ENCODE measurements around the gene FIG4. TPM values are rescaled to one million over a fixed set of nuclear protein-coding genes. Genes with fewer than 3 reads are reported as not detected.
"Not testable (repeated sequence)": the region's sequence is repeated elsewhere in the genome, so short reads cannot be mapped to it uniquely, and the experiment has no call there.

FIG4 gene
- total RNA-seq, 2 donors from 2014 or later = 20.9 to 23.9 TPM

DNA sequence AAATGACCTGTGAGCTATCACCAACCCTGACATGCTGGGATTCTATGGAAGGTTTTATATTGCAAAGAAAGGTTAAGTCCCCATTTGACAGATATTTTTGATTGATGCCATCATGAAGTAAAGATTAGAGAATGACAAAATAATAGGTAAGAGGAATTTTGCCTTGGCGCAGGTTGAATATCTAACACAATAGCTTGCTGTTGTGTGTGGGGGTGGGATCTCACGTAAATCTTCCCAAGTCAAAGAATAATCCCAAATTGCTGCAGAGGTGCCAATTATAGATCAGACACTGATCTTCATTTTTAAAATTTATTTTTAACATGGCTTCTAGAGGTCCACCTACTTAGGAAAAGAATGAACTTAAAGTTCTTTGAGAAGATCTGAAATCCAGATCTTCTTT, 135.5 kb downstream of the FIG4 start:
- DNase-seq (ENCODE audit: low spot score) = no peak
- intact Hi-C loops (cut with DNase I) = no loop called here

DNA sequence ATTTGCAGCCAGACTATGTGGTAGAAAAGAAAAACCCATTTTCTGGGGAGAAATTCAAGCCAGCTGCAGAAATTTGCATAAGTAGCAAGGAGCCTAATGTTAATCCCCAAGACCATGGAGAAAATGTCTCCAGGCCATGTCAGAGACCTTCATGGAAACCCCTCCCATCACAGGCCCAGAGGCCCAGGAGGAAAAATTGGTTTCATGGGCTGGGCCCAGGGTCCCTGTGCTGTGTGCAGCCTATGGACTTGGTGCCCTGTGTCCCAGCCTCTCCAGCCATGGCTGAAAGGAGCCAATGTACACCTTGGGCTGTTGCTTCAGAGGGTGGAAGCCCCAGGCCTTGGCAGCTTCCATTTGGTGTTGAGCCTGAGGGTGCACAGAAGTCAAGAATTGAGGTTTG, 140.3 kb downstream of the FIG4 start:
- DNase-seq (ENCODE audit: low spot score); intact Hi-C loops (cut with DNase I): not testable (repeated sequence)

DNA sequence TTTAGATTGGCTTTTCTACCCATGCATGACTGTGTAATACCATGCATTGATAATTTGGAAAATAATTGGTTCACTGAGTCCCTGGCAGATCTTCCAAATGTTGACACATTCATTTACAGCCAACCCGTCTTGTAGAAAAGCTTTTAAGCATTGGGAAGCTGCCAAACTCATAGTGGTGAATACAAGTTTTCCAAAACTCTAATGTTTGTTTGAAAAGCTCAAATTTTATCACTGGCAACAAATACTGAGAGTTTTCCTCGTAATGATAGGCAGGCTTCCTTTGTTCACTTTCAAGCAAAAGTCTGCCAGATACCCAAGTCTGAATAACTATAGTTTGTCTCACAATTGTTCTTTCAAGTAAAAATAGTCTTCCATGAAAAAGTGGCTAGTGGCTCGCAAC, 143.0 kb downstream of the FIG4 start:
- intact Hi-C loops (cut with DNase I) = no loop called here
- no peak for DNase-seq (ENCODE audit: low spot score)

DNA sequence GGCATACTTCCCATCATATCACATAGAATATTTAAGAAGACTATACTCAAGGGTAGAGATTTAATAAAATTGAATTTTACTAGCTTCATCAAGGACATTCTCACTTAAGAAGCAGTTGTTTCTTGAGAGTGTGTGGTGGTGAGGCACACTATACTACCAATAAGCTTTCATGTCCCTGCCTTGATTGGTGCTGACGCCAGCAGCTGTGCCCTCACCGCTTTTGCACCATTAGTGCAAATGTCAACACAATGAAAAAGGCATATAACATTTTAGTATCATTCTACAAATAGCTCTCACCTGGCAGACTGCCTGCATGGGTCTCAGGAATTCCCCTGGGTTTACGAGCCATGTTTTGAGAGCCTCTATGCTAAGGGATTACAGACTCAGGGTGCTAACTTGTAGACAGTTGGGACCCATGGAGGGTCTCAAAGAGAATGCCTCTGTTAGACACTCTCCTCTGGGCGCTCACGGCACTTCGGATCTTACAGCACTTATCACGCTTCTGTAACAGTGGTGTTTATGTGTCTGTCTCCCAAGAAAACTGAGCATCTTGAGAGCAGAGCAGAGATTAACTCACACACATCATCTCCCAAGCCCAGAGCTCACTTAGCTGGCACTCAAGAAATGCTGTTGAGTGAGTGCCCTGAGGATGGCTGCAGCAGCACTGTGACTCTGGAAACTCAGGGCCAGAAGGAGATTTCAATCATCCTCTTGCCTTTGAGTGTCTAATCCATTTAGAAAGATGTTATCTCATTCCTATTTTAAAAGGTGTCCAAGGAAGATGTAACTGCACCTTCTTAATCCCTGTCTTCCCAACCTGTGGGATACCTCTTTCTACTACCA, 143.7 kb downstream of the FIG4 start:
- intact Hi-C loops (cut with DNase I) = no loop called here
- no peak for DNase-seq (ENCODE audit: low spot score)

DNA sequence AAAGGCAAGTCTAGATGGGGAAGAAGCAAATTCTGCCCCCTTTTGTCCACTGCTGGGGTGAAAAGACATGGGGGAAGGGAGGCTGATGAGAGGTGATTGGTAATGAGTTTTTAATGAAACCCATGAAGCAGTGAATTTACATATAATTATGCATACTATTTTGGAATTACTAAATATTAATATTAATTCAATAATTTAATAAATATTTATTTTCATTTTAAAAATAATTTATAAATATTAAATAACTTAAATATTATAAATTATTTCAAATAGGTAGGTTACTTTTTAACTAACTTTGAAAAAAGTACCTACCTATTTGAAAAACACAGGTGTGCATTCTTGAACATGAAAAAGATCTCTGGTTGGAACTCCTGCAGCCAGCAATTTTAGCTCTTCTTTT, 148.9 kb downstream of the FIG4 start:
- intact Hi-C loops (cut with DNase I) = no loop called here
- DNase-seq (ENCODE audit: low spot score) = no peak

DNA sequence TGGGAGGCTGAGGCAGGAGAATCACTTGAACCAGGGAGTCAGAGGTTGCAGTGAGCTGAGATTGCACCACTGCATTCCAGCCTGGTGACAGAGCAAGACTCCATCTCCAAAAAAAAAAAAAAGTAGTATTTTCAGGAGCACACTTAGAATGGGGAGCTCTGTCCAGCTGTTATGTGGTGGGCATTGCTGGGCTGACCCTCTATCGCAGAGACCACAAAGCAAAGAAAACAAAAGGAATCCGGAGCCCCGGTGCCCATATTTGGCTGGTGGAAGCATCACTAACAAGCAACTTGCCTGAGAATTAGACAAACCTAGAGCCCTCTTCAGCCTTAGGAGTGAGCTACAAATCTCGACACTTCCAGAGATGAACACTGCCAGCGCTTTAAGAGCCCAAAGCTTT, 149.7 kb downstream of the FIG4 start:
- no peak for DNase-seq (ENCODE audit: low spot score)
- intact Hi-C loops (cut with DNase I) = no loop called here

DNA sequence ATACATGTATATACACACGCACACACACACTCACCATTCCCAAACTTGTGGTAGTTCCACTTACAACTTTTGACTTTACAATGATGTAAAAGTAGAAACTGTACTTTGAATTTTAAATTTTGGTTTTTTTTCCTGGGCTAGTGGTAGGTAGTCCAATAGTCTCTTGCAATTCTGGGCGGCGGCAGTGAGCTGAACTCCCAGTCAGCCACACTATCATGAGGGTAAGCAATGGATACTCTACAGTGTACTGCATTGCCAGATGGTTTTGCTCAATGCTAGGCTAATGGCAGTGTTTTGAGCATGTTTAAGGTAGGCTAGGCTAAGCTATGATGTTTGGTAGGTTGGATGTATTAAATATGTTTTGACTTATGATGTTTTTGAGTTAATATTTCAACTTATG, 150.8 kb downstream of the FIG4 start:
- DNase-seq (ENCODE audit: low spot score) = no peak
- intact Hi-C loops (cut with DNase I) = no loop called here

DNA sequence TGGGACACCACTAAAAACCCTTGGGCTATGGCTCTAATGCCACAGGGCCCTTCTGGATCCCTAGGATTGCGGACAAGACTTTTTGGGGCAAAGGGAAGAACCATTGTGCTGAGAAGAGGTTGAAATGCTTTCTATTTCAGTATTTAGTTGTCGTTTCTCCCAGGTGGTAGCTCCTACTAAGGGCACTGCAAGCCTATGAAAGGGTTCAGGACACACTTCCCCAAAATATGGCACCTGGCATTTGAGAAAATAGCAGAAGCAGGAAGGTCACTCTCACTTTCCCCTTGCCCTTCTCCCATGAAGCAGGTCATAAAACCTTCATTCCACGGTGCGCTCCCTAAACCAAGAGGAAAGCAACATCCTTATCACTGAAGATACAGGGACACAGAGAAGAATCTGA, 161.6 kb downstream of the FIG4 start:
- no peak for DNase-seq (ENCODE audit: low spot score)
- intact Hi-C loops (cut with DNase I) = no loop called here

DNA sequence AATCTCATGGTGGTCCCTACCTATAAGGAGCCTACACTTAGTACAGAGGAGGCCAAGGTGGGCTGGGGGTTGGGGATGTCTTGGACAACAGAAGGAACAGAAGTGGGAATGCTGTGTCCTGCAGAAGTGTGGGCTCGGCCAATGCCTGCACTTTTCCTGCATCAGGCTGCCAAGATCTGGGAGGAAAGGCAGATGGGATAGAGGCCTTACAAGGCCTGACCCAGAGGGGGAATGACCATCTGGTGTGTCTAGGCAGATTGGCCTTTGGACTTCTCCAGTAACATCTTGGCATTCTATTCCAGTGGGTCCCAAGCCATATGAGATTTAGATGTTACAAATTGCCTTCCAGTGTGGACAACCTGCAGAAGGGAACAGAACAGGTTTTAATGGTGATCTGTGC, 162.3 kb downstream of the FIG4 start:
- intact Hi-C loops (cut with DNase I) = no loop called here
- DNase-seq (ENCODE audit: low spot score) = no peak

DNA sequence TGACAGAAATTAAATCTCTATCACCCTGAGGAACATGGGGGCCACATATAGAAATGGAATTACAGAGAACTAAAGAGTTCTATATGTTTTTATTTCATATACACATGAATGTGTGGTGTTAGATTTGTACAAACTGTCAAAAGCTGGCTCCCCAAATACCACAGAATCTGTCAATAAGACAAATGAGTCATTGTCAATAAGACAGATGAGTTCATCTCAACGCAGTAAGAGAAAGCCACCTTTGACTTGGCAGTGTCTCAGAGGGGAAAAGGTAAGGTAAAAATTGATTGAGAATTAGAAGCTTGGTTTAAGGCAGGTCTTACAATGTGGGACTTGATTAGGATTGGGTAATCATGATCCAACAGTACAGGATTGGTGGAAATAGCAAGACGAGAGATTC, 162.9 kb downstream of the FIG4 start:
- no peak for DNase-seq (ENCODE audit: low spot score)
- intact Hi-C loops (cut with DNase I) = no loop called here

DNA sequence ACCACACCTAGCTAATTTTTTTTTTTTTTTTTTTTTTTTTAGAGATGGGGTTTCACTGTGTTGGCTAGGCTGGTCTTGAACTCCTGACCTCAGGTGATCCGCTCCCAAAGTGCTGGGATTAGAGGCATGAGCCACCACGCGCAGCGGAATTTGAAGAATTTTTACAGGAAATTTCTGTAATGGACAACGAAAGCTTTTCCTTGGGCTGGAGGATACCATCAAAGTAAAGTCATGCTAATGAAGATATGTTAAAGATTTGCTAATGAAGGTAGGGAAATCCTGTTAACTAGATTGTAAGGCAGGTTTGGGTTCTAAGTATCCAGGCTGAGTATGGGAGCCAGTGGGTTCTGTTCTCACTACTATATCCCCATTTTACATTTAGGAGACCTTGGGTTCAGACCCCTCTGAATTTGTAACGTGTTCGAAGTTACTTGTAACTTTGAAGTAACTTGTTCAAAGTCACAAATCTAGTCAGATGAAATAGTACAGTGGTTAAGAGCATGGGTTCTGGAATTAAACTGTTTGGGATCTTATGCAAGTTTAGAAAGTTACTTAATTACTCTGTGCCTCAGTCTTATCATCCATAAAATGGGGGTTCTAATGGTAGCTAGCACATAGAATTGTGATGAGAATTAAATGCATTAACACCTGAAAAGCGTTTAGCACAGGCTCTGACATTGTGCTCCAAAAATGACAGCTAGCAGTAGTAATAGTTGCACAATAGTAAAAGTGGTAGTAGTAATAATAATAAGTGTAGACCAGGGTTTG, 163.6 kb downstream of the FIG4 start:
- no peak for DNase-seq (ENCODE audit: low spot score)
- intact Hi-C loops (cut with DNase I) = no loop called here

DNA sequence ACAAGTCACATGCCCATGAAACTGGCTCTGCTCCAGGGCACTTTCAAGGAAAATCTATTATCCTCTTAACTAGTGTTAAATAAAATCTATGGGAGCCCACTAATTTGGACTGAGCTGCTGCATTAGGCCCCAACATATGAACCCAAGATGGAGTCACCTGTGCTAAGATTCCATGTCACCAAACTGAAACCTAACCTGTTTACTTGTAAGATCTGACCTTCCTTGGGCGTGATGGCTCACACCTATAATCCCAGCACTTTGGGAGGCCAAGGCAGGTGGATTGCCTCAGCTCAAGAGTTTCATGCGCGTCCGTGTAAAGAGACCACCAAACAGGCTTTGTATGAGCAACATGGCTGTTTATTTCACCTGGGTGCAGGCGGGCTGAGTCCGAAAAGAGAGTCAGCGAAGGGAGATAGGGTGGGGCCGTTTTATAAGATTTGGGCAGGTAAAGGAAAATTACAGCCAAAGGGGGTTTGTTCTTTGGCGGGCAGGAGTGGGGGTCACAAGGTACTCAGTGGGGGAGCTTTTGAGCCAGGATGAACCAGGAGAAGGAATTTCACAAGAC, 164.5 kb downstream of the FIG4 start:
- intact Hi-C loops (cut with DNase I); DNase-seq (ENCODE audit: low spot score): not testable (repeated sequence)

DNA sequence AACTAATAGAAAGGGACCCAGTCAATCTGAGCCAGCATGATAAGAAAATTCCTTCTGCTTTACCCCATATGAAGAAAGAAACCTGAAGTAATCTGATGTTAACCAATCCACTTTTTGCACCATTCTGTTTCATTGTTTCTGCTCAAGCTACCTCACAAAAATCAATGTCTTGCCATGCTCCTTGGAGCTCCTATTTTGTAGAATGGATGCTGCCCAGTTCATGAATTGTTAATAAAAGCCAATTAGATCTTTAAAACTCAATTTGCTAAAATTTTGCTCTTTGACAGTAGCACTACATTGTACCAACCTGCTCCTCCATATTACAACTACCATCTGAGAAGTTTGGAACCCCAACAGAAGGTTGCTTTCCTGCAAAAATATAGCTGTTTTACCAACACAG, 170.8 kb downstream of the FIG4 start:
- intact Hi-C loops (cut with DNase I) = no loop called here
- no peak for DNase-seq (ENCODE audit: low spot score)

DNA sequence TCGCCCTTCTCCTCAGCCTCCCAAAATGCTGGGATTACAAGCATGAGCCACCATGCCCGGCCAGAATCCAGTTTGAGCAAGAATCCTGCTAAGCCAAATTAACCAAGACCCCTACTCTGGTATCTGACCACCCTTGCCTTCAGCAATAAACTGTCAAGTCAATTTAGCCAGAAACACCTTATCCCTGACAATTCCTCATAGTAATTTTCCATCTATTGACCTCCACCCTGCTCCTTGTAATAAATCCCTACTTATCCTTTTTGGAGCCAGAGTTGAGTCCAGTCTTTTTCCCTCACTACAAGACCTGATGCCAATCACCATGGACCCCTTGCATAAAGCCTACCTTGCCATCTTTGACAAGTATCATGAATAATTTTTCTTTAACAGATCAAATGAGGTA, 173.0 kb downstream of the FIG4 start:
- intact Hi-C loops (cut with DNase I) = no loop called here
- no peak for DNase-seq (ENCODE audit: low spot score)

DNA sequence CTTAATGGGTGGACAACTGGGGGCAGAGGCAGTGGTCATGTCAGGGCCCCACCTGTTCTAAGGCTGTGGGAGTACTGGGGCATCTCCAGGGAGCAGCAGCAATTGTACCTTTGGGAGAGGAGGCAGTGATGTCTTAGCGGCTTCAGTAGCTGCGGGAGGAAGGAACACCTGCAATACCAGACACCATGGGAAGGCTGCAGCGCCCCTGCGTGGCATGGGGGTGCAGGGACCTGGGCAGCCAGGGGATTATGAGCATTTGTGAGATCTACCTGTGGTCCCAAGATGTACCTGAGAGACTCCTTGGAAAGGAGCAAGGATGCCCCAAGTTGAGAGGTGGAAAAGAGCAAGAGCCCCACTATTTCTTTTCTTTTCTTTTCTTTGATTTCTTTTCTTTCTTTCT, 174.9 kb downstream of the FIG4 start:
- intact Hi-C loops (cut with DNase I) = no loop called here

DNA sequence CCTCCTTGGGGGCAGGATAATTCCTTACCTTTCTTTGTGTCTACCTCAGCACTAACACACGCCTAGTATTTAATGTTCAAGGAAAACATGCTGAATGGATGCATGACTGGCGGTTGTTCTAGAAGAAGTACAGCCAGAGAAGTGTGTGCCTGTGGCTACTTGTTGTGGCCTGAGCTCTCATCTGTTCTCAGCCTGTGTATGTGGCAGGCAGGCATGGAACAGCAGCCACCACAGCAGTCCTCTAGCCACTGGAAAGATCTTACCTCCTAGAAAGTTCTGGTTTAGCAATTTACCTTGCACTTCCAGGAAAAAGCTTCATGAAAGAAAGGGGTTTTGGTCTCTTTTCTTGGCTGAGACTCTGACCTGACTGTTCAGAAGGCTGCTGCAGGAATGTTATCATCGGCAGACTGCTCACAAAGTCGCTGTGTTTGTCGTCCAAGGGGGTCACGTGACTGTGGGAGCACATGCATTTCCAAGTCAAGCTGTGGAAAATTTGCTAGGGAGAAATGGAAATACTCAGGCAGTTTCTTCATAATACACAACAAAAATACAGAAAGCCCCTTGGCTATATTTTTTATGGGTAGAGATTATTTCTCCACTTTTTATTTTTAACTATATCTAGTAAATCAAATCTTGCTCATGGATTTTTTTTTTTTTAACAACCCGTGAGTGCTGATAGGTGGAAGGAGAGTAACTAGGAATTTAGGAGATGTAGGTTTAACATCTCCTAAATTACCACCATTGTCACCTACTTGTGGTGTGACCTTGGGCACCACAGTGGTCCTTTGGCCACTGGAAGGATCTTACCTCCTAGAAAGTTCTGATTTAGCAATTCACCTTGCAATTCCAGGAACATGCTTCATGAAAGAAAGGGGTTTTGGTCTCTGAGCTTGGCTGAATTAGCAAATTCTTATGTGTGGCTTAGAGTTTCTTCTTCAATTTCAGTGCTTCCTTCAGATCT, 176.2 kb downstream of the FIG4 start:
- peak; percentile 83 for DNase-seq (ENCODE audit: low spot score)
- intact Hi-C loops (cut with DNase I) = no loop called here

More for the DNA sequence above, 174.9 kb downstream of the FIG4 start:
- DNase-seq (ENCODE audit: low spot score) = no peak

DNA sequence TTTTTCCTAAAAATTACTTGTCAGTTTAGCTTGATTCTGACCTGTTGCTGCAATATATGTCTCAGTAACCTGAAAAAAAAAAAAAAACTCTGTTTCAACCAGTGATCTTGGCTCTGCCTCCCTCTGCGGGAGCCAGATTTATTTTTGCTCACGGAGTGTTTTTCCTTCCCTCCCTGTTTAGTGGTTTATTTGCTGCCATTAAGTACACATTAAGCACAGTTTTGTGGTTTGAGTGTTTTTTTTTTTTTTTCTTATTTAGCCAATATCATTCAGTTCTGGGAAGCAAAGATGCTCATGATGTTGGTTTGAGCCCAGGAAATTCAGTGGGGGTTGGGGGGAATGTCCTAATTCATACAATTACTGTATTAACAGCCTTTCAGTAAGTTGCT, 176.9 kb downstream of the FIG4 start:
- intact Hi-C loops (cut with DNase I) = no loop called here
- no peak for DNase-seq (ENCODE audit: low spot score)

DNA sequence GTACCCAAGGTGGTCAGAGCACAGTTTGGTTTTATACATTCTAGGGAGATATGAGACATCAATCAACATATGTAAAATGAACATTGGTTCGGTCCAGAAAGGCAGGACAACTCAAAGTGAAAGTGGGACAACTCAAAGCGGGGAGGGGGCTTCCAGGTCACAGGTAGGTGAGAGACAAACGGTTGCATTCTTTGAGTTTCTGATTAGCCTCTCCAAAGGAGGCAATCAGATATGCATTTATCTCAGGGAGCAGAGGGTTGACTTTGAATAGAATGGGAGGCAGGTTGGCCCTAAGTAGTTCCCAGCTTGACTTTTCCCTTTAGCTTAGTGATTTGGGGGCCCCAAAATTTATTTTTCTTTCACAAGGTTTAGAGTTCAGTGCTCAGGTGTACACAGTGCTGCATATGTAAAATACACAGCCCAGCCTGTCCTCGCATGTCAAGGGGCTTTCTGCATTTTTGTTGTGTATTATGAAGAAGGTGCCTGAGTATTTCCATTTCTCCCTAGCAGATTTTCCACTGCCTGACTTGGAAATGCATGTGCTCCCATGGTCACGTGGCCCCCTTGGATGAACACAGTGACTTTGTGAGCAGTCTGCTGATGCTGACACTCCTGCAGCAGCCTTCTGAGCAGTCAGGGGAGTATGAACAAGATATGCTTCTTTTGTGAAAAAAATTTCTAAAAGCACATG, 178.4 kb downstream of the FIG4 start:
- DNase-seq (ENCODE audit: low spot score); intact Hi-C loops (cut with DNase I): not testable (repeated sequence)

DNA sequence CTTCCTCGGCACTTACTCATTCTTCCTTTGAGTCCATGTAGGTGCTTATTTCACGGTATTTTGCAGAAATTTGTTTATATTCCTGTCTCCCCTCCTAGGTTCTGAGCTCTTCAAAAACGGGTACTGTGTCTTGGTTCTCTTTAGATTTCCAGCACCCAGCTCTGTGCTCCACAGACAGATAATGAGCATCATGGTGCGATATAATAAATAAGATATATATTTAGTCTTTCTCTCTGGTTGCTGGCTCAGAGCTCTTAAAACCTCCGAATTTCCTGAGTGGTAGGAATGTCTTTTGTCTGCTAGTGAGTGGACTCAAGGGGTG, 179.0 kb downstream of the FIG4 start:
- no peak for DNase-seq (ENCODE audit: low spot score)
- intact Hi-C loops (cut with DNase I) = no loop called here
